HTR-8/SVneo (cell line): ENCODE results near the gene CCDC174.

Experiments
- DNase-seq: peaks from one replicate; pipeline ENCODE4 v3.0.0; 2011; ENCODE audit warnings: low spot score, mixed read lengths; ENCODE audit not compliant: insufficient read length
- FAIRE-seq: peaks from 2 replicates; lab custom pipeline; 2011; peaks lifted over from hg19 to GRCh38; lab: Jason Lieb, UNC

CCDC174 gene

GRCh38 chr3:14691239-14691638, 39.7 kb downstream of the CCDC174 start:
- FAIRE-seq (no peak), DNase-seq (no peak)

- FAIRE-seq, result no peak
- no peak for DNase-seq
Measured at GRCh38 chr3:14691719-14692118, 40.2 kb downstream of the CCDC174 start.

- no peak for DNase-seq
- no peak for FAIRE-seq
Measured at GRCh38 chr3:14698601-14699244, 47.2 kb downstream of the CCDC174 start.

GRCh38 chr3:14699643-14700042, 48.1 kb downstream of the CCDC174 start:
- DNase-seq (no peak), FAIRE-seq (no peak)

GRCh38 chr3:14700891-14701290, 49.3 kb downstream of the CCDC174 start:
- no peak for FAIRE-seq
- DNase-seq, result no peak

- DNase-seq (no peak), FAIRE-seq (no peak)
Measured at GRCh38 chr3:14701676-14702075, 50.1 kb downstream of the CCDC174 start.

GRCh38 chr3:14703128-14703750, 51.7 kb downstream of the CCDC174 start:
- DNase-seq (no peak), FAIRE-seq (no peak)

- FAIRE-seq, result no peak
- no peak for DNase-seq
Measured at GRCh38 chr3:14703791-14704190, 52.2 kb downstream of the CCDC174 start.

GRCh38 chr3:14706096-14706495, 54.5 kb downstream of the CCDC174 start:
- FAIRE-seq (no peak), DNase-seq (no peak)

- FAIRE-seq, result no peak
- DNase-seq, result no peak
Measured at GRCh38 chr3:14716591-14716990, 65.0 kb downstream of the CCDC174 start.

- FAIRE-seq, result no peak
- no peak for DNase-seq
Measured at GRCh38 chr3:14717307-14717706, 65.7 kb downstream of the CCDC174 start.

GRCh38 chr3:14718539-14718938, 67.0 kb downstream of the CCDC174 start:
- no peak for FAIRE-seq
- DNase-seq, result no peak

- no peak for DNase-seq
- no peak for FAIRE-seq
Measured at GRCh38 chr3:14719006-14719405, 67.4 kb downstream of the CCDC174 start.

GRCh38 chr3:14721126-14721864, 69.7 kb downstream of the CCDC174 start:
- FAIRE-seq (no peak), DNase-seq (no peak)
